Measurements from ENCODE around the gene WDR90. TPM values are rescaled to one million over a fixed set of nuclear protein-coding genes. Genes with fewer than 3 reads are reported as not detected.

WDR90 gene
- total RNA-seq, 4 donors from 2014 or later, result 2.9 to 9.8 (median 6.5) TPM

DNA sequence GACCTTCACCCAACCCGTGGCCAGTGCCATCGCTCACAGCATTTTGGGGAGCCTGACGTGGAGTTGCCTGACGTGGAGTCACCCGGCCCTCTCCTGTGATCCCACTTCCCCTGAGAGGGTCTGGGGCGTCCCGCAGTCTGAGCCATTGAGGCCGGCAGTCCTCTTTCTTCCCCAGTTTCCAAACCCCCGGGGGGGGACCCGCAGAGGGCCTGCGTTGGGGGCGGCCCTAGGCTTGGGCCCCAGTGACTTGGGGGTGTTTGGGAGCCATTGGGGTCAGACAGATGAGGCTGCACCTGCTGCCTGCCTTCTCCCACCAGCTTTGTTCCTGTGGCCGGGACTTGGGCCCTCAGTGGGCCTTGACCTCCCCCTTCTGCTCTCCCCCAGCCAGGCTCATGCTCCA lies 20.5 kb downstream of the WDR90 start:
- no peak overlapping the region for H3K4me3 ChIP-seq
- no peak for DNase-seq

GRCh38 chr16:670485-671352 lies 21.6 kb downstream of the WDR90 start:
- intact Hi-C loops (cut with DNase I; ENCODE audit: low total_unique reads) (no loop called here), in situ Hi-C loops (cut with MboI; ENCODE audit: low sequenced_read_pairs in 4 of 4) (no loop called here)
- Histone ChIP-seq H3K36me3 (peaks cover 0 to 46% of the 10 kb centered on the region in 2 donors), H3K4me3 (no peak overlapping the region), H3K27me3 (no peaks in the 10 kb centered on the region), H3K4me1 (peaks cover 7 to 18% of the 10 kb centered on the region in 2 donors), H3K27ac (no peak overlapping the region), H3K9me3 (no peaks in the 10 kb centered on the region)
- TF ChIP-seq, protein P1, sequence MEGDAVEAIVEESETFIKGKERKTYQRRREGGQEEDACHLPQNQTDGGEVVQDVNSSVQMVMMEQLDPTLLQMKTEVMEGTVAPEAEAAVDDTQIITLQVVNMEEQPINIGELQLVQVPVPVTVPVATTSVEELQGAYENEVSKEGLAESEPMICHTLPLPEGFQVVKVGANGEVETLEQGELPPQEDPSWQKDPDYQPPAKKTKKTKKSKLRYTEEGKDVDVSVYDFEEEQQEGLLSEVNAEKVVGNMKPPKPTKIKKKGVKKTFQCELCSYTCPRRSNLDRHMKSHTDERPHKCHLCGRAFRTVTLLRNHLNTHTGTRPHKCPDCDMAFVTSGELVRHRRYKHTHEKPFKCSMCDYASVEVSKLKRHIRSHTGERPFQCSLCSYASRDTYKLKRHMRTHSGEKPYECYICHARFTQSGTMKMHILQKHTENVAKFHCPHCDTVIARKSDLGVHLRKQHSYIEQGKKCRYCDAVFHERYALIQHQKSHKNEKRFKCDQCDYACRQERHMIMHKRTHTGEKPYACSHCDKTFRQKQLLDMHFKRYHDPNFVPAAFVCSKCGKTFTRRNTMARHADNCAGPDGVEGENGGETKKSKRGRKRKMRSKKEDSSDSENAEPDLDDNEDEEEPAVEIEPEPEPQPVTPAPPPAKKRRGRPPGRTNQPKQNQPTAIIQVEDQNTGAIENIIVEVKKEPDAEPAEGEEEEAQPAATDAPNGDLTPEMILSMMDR (IDR thresholded peaks at IDR 0.05 in 4 of 5, conservative IDR thresholded peaks at IDR 0.05 in 1 of 5), result no peak
- no peak for TF ChIP-seq POLR2A (IDR thresholded peaks at IDR 0.05)
- DNase-seq (no peak), ATAC-seq (no peak)

More for the DNA sequence above, 20.5 kb downstream of the WDR90 start:
- H3K4me1 ChIP-seq, result peaks cover 7 to 18% of the 10 kb centered on the region in 2 donors
- TF ChIP-seq, protein P1 (IDR thresholded peaks at IDR 0.05 in 4 of 5, conservative IDR thresholded peaks at IDR 0.05 in 1 of 5), result no peak
- no peak for TF ChIP-seq POLR2A (IDR thresholded peaks at IDR 0.05)
- H3K36me3 ChIP-seq, result peaks cover 0 to 46% of the 10 kb centered on the region in 2 donors
- no peak for ATAC-seq
- H3K27me3 ChIP-seq, result no peaks in the 10 kb centered on the region
- intact Hi-C loops (cut with DNase I; ENCODE audit: low total_unique reads), result no loop called here
- no peaks in the 10 kb centered on the region for H3K9me3 ChIP-seq
- no peak overlapping the region for H3K27ac ChIP-seq
- in situ Hi-C loops (cut with MboI; ENCODE audit: low sequenced_read_pairs in 4 of 4), result no loop called here

- TF ChIP-seq, protein P1 (IDR thresholded peaks at IDR 0.05 in 4 of 5, conservative IDR thresholded peaks at IDR 0.05 in 1 of 5), result no peak
- TF ChIP-seq POLR2A (IDR thresholded peaks at IDR 0.05), result no peak
- Histone ChIP-seq H3K27ac (no peak overlapping the region), H3K4me3 (no peak overlapping the region), H3K27me3 (no peaks in the 10 kb centered on the region), H3K36me3 (peaks cover 0 to 46% of the 10 kb centered on the region in 2 donors), H3K4me1 (peaks cover 7 to 18% of the 10 kb centered on the region in 2 donors), H3K9me3 (no peaks in the 10 kb centered on the region)
- in situ Hi-C loops (cut with MboI; ENCODE audit: low sequenced_read_pairs in 4 of 4) (no loop called here), intact Hi-C loops (cut with DNase I; ENCODE audit: low total_unique reads) (no loop called here)
- DNase-seq, result no peak
- no peak for ATAC-seq
These were observed 22.4 kb downstream of the WDR90 start for GRCh38 chr16:671353-672131.

GRCh38 chr16:672371-672770 lies 23.2 kb downstream of the WDR90 start:
- ATAC-seq, result no peak
- Histone ChIP-seq H3K9me3 (no peaks in the 10 kb centered on the region), H3K4me3 (no peak overlapping the region), H3K36me3 (peaks cover 0 to 46% of the 10 kb centered on the region in 2 donors), H3K4me1 (peaks cover 7 to 16% of the 10 kb centered on the region in 2 donors), H3K27me3 (no peaks in the 10 kb centered on the region), H3K27ac (no peak overlapping the region)
- in situ Hi-C loops (cut with MboI; ENCODE audit: low sequenced_read_pairs in 4 of 4), result no loop called here
- TF ChIP-seq POLR2A (IDR thresholded peaks at IDR 0.05), result no peak
- TF ChIP-seq, protein P1 (IDR thresholded peaks at IDR 0.05 in 4 of 5, conservative IDR thresholded peaks at IDR 0.05 in 1 of 5), result no peak
- no peak for DNase-seq
- intact Hi-C loops (cut with DNase I; ENCODE audit: low total_unique reads), result no loop called here
